GM19324 (cell line): ENCODE measurements around the gene BCL10.
A peak's percentile ranks its signal among the peaks of the same experiment; 100 is the strongest.

ENCODE experiments used
- ATAC-seq: cut with Tn5 transposase; IDR thresholded peaks from one replicate; pipeline ENCODE4 v1.9.1; 2021; ENCODE audit warnings: mild to moderate bottlenecking, moderate library complexity; ENCODE audit not compliant: unreplicated experiment, low FRiP score

Gene BCL10

GRCh38 chr1:85300140-85300539, 23.7 kb upstream of the BCL10 start:
- no peak for ATAC-seq

DNA sequence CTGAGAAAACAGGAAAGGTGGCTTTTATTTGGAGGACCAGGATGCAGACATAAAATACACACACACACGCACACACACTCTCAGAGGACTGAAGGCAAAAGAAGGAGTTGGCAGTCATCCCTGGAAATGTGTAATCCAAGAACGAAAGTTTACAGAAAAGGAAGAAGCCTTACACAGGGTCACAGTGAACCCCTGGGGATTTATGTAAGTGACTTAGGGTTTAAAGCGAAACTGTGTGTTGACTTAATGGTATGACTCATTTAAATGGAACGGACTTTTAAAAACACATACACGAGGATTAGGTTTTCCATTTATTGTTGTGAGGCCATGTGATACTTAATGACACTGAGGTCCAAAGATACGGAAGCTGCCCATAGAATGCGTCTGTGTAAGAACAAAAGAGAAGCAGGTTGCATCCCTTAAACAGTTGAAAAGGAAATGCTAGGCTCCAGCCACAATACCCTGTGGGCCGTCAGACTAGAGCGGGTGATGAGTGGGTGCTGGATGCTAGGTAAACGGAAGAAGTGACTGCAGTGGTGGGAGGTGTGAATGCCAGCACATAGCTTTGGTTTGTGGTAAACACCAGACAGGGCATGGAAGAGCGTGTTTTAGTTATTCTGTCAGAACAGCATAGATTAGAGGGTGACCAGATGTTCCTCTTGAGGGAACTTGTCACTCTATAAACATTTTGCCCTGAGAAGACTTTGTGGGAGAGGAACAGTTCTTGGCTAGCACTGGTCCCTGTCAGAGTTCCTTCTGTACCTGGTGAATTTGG, 21.6 kb upstream of the BCL10 start:
- ATAC-seq, result peak; percentile 94

GRCh38 chr1:85297538-85297854, 21.1 kb upstream of the BCL10 start:
- no peak for ATAC-seq

GRCh38 chr1:85296980-85297379, 20.5 kb upstream of the BCL10 start:
- ATAC-seq, result no peak

- ATAC-seq, result no peak
Measured at GRCh38 chr1:85295654-85296053, 19.2 kb upstream of the BCL10 start.

DNA sequence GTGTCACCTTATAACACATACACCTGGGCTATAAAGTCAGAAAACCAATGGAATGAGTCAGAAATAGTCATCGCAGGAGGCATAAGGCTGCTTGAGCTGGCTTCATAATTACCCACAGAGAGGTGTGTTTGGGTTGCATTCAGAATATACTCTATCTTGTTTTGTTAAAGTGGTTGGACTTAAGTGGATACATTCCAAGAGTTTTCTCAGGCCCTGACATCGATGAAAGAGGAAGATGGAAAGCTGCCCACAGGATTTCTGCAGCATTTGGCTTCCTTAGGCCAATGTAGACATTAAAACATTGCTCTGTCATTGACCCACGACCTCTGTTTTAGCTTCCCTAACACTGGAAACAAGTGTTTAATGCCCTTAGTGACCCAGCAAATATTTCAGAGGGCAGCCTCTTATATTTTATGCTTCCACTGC, 18.6 kb upstream of the BCL10 start:
- ATAC-seq, result no peak

- ATAC-seq, result no peak
Measured at GRCh38 chr1:85290826-85291225, 14.4 kb upstream of the BCL10 start.

DNA sequence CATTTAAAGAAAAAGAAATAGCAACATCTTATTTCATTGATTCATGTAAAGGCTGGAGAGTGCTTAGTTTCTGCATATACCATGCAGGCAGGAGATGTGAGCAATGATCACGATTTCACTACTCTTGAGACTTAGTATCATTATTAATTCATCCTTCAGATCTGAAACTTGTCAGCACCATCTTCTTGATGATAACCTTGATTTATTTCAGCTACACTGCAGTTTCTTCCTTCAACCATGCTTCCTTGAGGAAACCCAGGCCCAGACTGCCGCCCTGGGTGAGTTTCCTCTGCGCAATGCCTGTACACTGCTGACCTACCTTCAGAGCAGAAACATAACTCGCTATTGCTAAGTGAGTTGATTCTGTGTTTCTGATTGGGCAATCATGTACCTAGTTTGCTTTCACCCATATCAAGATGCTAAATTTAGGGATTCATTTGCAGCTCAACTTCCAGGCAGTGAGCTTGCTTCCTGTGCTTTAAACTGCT, 13.5 kb upstream of the BCL10 start:
- ATAC-seq, result peak; percentile 52

DNA sequence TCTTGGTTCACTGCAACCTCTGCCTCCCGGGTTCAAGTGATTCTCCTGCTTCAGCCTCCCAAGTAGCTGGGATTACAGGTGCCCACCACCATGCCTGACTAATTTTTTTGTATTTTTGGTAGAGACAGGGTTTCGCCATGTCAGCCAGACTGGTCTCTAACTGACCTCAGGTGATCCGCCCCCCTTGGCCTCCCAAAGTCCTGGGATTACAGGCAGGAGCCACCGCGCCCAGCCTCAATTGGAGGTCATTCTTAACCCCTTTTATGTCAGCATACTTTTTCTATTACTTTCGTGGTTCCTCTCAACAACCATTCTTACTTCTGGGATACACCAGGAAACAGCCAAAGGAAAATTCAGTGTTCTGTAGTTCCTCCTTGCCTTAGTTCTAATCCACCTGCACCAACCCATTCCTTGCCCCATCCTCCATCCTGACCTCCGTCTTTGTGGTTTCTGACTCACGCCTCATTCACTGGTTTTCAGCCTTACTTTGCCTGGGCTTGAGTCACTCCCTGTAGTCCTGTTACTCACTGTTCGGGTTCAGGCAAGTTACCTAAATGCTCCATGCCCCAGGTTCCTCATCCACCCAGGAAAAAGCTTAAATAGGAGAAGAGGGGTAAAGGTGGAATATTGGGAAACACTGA, 12.9 kb upstream of the BCL10 start:
- ATAC-seq, result no peak

GRCh38 chr1:85284202-85284601, 7.8 kb upstream of the BCL10 start:
- ATAC-seq, result no peak

GRCh38 chr1:85283475-85284199, 7.2 kb upstream of the BCL10 start:
- no peak for ATAC-seq

DNA sequence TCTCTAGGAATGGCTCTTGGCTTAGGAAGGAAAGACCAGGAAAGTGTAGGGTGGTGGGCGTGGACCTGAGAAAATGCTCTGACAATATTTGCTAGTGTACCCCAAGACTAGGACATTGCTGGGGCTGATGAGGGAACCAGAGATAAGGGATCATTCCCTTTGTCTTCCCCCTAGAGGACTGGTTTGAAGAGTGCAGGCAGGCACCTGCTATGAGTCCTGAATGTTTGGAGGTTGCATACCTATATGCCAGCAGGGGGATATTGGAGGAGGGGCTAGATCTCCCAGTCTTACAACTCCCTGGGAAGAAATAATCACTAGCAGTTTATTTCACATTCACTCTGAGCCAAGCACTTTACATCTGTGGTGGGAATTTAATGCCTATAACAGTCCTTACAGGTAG, 6.0 kb upstream of the BCL10 start:
- ATAC-seq, result no peak

GRCh38 chr1:85280636-85281035, 4.2 kb upstream of the BCL10 start:
- ATAC-seq, result no peak

DNA sequence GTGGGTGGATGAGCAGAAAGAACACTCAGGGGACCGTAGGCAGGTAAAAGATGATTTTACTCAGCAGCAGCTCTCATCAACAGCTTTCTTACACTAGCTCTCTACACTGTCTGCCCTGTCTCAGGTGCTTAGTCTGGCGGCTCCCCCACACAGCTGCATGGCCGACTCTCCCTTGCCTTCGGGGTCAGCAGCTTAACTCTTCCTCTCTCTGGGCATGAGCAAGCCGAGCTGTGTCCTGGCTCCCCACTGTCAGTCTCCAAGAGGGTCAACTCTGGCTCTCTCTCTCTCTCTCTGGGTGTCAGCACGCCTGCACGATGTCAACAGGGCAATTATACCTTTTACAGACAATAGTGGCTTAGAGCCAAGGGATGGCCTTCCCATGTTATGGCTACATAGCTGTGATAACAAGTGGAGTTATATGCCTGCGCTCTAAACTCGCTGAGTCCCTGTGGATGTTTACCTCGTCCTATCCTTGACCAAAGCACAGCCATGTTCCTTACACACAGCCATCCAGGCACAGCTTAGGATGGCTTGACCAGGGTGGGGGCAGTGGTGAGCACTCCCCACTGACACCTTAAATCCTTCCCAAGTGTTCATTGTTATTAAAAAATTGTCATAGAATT, 3.1 kb upstream of the BCL10 start:
- no peak for ATAC-seq

DNA sequence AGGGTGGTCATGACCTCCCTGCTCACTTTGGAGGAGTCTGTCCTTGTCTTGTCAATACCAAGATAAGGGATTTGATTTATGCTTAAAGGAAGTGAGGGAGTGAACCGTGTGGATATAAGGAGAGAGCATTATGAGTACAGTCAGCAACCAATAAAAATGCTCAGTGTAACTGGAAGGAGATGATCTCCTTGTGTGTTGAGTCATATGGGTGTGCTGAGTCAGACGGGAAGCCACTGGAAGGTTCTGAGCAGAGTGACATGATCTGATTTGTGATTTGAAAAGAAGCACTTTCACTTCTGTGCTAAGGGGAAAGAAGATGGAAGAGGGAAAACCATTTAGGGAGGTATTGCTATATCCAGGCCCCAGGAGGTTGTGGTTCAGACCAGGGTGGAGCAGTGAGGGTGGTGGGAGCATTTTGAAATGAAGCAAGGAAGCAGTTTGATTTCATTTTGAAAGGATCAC, 2.5 kb upstream of the BCL10 start:
- ATAC-seq, result no peak

GRCh38 chr1:85277802-85278201, 1.4 kb upstream of the BCL10 start:
- no peak for ATAC-seq

DNA sequence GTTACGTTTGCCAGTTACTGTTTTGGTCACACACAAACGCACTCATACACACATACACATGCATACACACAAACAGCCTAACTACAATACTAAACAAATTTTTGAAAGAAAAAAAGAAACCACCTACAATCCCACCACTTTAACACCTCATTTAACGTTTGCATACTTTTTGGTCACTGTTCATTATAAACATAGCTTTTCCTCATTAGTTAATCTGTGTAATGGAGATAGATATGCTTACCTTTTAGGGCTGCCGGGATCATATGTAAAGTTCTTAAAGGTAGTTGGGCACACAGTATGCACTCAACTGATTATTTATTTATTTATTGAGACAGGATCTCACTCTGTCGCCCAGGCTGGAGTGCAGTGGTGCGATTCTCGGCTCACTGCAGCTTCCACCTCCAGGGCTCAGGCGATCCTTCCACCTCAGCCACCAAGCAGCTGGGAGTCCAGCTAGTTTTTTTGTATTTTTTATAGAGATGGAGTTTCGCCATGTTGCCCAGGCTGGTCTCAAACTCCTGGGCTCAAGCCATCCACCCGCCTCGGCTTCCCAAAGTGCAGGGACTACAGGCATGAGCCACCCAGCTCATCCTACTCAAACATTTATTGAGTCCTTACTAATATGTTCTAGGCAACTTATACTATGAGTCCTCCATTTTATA, 677 bp upstream of the BCL10 start:
- ATAC-seq, result no peak

GRCh38 chr1:85275701-85276214, 674 bp downstream of the BCL10 start:
- no peak for ATAC-seq

- no peak for ATAC-seq
Measured at GRCh38 chr1:85274969-85275453, 1.4 kb downstream of the BCL10 start.

DNA sequence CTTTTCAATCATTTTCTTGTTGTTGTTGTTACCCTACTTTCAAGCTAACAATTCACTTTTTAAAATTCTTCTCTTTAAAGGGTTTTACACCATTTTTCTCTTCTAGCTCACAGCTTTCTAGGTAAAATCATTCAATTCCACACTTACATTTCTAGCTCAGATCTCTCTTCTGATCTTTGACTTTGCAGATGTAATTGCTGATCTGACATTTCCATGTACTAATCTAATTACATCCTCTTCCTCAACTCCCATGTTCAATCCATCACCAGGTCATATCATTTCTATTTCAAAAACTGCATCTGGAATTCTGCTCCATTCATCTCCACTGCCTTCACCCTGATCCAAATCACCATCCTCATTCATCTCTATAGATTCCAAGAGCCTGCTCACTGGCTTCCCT, 3.0 kb downstream of the BCL10 start:
- ATAC-seq, result no peak
